ENCODE data around the gene SELENOT.
"Not testable (repeated sequence)": the region's sequence is repeated elsewhere in the genome, so short reads cannot be mapped to it uniquely, and the experiment has no call there.

DNA sequence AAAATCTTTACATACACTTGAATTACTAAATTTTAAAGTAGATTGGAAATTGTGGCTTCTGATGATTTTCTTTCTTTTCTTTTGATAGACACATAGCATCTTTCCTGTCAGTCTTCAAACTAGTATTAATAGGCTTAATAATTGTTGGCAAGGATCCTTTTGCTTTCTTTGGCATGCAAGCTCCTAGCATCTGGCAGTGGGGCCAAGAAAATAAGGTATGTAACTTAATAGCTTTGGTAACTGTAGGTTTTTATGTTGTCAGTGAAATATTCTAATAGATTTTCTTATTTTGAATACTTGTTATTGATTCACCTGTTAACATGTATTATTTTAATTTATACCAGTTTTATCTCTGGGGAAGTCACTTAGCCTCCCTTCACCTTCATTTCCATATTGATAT is 19.8 kb downstream of the SELENOT start:
- TF ChIP-seq, protein P1, sequence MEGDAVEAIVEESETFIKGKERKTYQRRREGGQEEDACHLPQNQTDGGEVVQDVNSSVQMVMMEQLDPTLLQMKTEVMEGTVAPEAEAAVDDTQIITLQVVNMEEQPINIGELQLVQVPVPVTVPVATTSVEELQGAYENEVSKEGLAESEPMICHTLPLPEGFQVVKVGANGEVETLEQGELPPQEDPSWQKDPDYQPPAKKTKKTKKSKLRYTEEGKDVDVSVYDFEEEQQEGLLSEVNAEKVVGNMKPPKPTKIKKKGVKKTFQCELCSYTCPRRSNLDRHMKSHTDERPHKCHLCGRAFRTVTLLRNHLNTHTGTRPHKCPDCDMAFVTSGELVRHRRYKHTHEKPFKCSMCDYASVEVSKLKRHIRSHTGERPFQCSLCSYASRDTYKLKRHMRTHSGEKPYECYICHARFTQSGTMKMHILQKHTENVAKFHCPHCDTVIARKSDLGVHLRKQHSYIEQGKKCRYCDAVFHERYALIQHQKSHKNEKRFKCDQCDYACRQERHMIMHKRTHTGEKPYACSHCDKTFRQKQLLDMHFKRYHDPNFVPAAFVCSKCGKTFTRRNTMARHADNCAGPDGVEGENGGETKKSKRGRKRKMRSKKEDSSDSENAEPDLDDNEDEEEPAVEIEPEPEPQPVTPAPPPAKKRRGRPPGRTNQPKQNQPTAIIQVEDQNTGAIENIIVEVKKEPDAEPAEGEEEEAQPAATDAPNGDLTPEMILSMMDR (IDR thresholded peaks at IDR 0.05; ENCODE audit: low read length) = not testable (repeated sequence)
- TF ChIP-seq EZH2 (optimal IDR thresholded peaks at IDR 0.05; ENCODE audit: low read depth, low read length); EZH2phosphoT487 (IDR thresholded peaks at IDR 0.05; ENCODE audit: low read length): not testable (repeated sequence)
